ENCODE measurements around the gene NHLRC1. TPM values are rescaled to one million over a fixed set of nuclear protein-coding genes. Genes with fewer than 3 reads are reported as not detected.

Gene NHLRC1
- polyA plus RNA-seq, 1 experiment, result 1.4 TPM

GRCh38 chr6:18101271-18101670 lies 21.2 kb downstream of the NHLRC1 start:
- Histone ChIP-seq H3K4me3 (ENCODE audit: low read depth, low read length) (no peak overlapping the region), H3K27ac (ENCODE audit: low read depth, low read length) (no peak overlapping the region), H3K9me3 (ENCODE audit: control insufficient read depth, insufficient read depth, low read length) (no peaks in the 10 kb centered on the region), H3K27me3 (ENCODE audit: control insufficient read depth, insufficient read depth, low read length) (no peaks in the 10 kb centered on the region)
- DNase-seq (ENCODE audit: low read depth, low spot score), result peak; percentile 29
- POLR2A ChIA-PET, result interaction anchor here (0.6 kb wide), 1 partner anchor 21 kb away, joined by 3 read pairs; no protein-coding TSS in a partner anchor
- no peak for TF ChIP-seq CTCF (IDR thresholded peaks at IDR 0.05; ENCODE audit: low read depth, low read length)
- CTCF ChIA-PET, result interaction anchor here (2.4 kb wide), 1 partner anchor 21 kb away, joined by 8 read pairs; the partner anchor contains the start of gene NHLRC1

GRCh38 chr6:18100296-18100695 lies 22.2 kb downstream of the NHLRC1 start:
- ChIA-PET CTCF (interaction anchor here (2.4 kb wide), 1 partner anchor 22 kb away, joined by 8 read pairs; the partner anchor contains the start of gene NHLRC1), POLR2A (no interaction called here)
- H3K27me3 ChIP-seq (ENCODE audit: control insufficient read depth, insufficient read depth, low read length), result no peaks in the 10 kb centered on the region
- DNase-seq (ENCODE audit: low read depth, low spot score), result no peak
- no peak overlapping the region for H3K4me3 ChIP-seq (ENCODE audit: low read depth, low read length)
- no peak for TF ChIP-seq CTCF (IDR thresholded peaks at IDR 0.05; ENCODE audit: low read depth, low read length)
- H3K9me3 ChIP-seq (ENCODE audit: control insufficient read depth, insufficient read depth, low read length), result no peaks in the 10 kb centered on the region
- no peak overlapping the region for H3K27ac ChIP-seq (ENCODE audit: low read depth, low read length)

GRCh38 chr6:18099511-18099910 lies 23.0 kb downstream of the NHLRC1 start:
- ChIA-PET CTCF (interaction anchor here (2.4 kb wide), 1 partner anchor 23 kb away, joined by 8 read pairs; the partner anchor contains the start of gene NHLRC1), POLR2A (no interaction called here)
- no peak for TF ChIP-seq CTCF (IDR thresholded peaks at IDR 0.05; ENCODE audit: low read depth, low read length)
- DNase-seq (ENCODE audit: low read depth, low spot score), result no peak
- Histone ChIP-seq H3K27ac (ENCODE audit: low read depth, low read length) (no peak overlapping the region), H3K27me3 (ENCODE audit: control insufficient read depth, insufficient read depth, low read length) (no peaks in the 10 kb centered on the region), H3K4me3 (ENCODE audit: low read depth, low read length) (no peak overlapping the region), H3K9me3 (ENCODE audit: control insufficient read depth, insufficient read depth, low read length) (no peaks in the 10 kb centered on the region)

GRCh38 chr6:18096423-18096822 lies 26.1 kb downstream of the NHLRC1 start:
- no peak overlapping the region for H3K4me3 ChIP-seq (ENCODE audit: low read depth, low read length)
- POLR2A ChIA-PET, result no interaction called here
- no peaks in the 10 kb centered on the region for H3K27me3 ChIP-seq (ENCODE audit: control insufficient read depth, insufficient read depth, low read length)
- CTCF ChIA-PET, result interaction anchor here (1.5 kb wide), 1 partner anchor 25 kb away, joined by 3 read pairs; no protein-coding TSS in a partner anchor
- no peaks in the 10 kb centered on the region for H3K9me3 ChIP-seq (ENCODE audit: control insufficient read depth, insufficient read depth, low read length)
- no peak for DNase-seq (ENCODE audit: low read depth, low spot score)
- no peak overlapping the region for H3K27ac ChIP-seq (ENCODE audit: low read depth, low read length)
- TF ChIP-seq CTCF (IDR thresholded peaks at IDR 0.05; ENCODE audit: low read depth, low read length), result no peak

GRCh38 chr6:18091382-18091781 lies 31.1 kb downstream of the NHLRC1 start:
- H3K4me3 ChIP-seq (ENCODE audit: low read depth, low read length), result no peak overlapping the region
- ChIA-PET CTCF (interaction anchor here (1.0 kb wide), 1 partner anchor 31 kb away, joined by 3 read pairs; the partner anchor contains the start of gene NHLRC1), POLR2A (no interaction called here)
- H3K27ac ChIP-seq (ENCODE audit: low read depth, low read length), result no peak overlapping the region
- no peaks in the 10 kb centered on the region for H3K27me3 ChIP-seq (ENCODE audit: control insufficient read depth, insufficient read depth, low read length)
- TF ChIP-seq CTCF (IDR thresholded peaks at IDR 0.05; ENCODE audit: low read depth, low read length), result no peak
- no peak for DNase-seq (ENCODE audit: low read depth, low spot score)
- H3K9me3 ChIP-seq (ENCODE audit: control insufficient read depth, insufficient read depth, low read length), result peaks cover 7% of the 10 kb centered on the region; the same call in 1 of the 2 replicates
